ENCODE data around the gene ACADVL.

Gene ACADVL

DNA sequence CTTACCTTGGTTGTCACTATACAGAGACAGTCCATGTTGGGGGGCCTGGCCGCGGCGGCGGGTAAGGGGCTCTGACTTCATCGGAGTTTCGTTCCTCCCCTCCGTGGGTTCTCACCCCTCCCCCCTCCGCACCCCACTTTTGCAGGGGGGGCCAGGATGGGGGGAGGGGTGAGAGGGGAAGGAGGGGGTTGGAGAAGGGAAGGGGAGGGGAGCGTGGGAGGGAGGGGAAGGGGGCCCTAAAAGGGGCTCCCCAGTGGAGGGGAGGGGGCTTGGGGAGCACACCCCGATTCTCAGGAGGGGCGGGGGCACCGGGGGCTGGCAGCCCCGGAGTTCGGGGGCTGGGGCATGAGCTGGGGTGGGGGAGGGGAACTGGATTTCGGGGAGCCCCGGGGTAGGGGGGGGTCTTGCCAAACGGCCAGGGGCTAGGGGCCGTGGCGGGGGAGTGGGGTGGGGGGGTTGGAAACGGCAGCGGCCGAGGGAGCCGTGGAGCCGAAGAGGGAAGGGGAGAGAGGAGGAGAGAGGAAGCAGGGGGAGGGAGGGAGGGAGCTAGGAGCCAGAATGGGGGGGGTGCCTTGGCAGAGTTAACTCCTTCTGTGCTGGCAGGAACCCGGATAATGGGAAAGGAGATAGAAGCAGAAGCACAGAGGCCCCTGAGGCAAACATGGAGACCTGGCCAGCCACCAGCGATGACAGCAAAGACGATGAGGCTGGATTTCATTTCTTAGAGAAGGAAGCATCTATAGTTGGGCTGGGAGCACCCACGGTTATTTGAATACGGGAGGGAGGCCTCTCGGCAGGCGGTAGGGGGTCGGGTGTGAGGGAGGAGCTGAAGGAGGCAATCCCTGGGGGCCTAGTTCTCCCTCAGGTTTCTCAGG lies 2.4 kb upstream of the ACADVL start:
- H4K12ac ChIP-seq (ENCODE audit: low read depth, low read length), result no peak overlapping the region
- H3K27ac ChIP-seq (ENCODE audit: low read depth, low read length), result no peak overlapping the region
- H3K27me3 ChIP-seq (ENCODE audit: insufficient read depth, low read length), result no peaks in the 10 kb centered on the region
- peak overlapping the region; percentile 16 for H2BK120ac ChIP-seq (ENCODE audit: insufficient read depth, low read length, poor library complexity)
- peak overlapping the region; percentile 73 for H4K91ac ChIP-seq (ENCODE audit: low read depth, low read length)
- H3K9ac ChIP-seq (ENCODE audit: low read length), result no peak overlapping the region
- H3K4me2 ChIP-seq (ENCODE audit: low read length), result peak overlapping the region; percentile 60
- H4K8ac ChIP-seq (ENCODE audit: low read depth, low read length), result peak overlapping the region; percentile 68
- no peak overlapping the region for H3K14ac ChIP-seq (ENCODE audit: low read length)
- peak overlapping the region; percentile 80 for H2BK12ac ChIP-seq (ENCODE audit: low read length)
- peaks cover 10% of the 10 kb centered on the region for H3K79me2 ChIP-seq (ENCODE audit: control insufficient read depth, insufficient read depth, low read length, poor library complexity)
- DNase-seq, result no peak
- H3K9me3 ChIP-seq (ENCODE audit: insufficient read depth, low read depth, low read length), result no peaks in the 10 kb centered on the region
- peak overlapping the region; percentile 11 for H2BK5ac ChIP-seq (ENCODE audit: low read depth, low read length, poor library complexity)
- peaks cover 26% of the 10 kb centered on the region for H3K79me1 ChIP-seq (ENCODE audit: low read length)
- peak overlapping the region; percentile 16 for H3K4me3 ChIP-seq (ENCODE audit: low read depth, low read length)
- peak overlapping the region; percentile 28 for H3K4ac ChIP-seq (ENCODE audit: low read depth, low read length)
- H2AFZ ChIP-seq (ENCODE audit: insufficient read depth, low read length, poor library complexity), result no peak overlapping the region
- H3K4me1 ChIP-seq (ENCODE audit: control insufficient read depth in 1 of 2, insufficient read depth in 2 of 2, low read length in 2 of 2), result peaks cover 44 to 55% of the 10 kb centered on the region in 2 experiments
- H3K36me3 ChIP-seq (ENCODE audit: control insufficient read depth in 1 of 2, insufficient read depth in 2 of 2, low read length in 2 of 2), result peaks cover 15 to 18% of the 10 kb centered on the region in 2 experiments
- H2AK5ac ChIP-seq (ENCODE audit: low read length), result peak overlapping the region; percentile 86
- no CpG with 5 or more reads among the region's 32 CpGs for WGBS (ENCODE audit: extremely low coverage, insufficient coverage, insufficient read length)
- no peak overlapping the region for H3K23ac ChIP-seq (ENCODE audit: low read length)
- H3K18ac ChIP-seq (ENCODE audit: low read length), result peak overlapping the region; percentile 5

DNA sequence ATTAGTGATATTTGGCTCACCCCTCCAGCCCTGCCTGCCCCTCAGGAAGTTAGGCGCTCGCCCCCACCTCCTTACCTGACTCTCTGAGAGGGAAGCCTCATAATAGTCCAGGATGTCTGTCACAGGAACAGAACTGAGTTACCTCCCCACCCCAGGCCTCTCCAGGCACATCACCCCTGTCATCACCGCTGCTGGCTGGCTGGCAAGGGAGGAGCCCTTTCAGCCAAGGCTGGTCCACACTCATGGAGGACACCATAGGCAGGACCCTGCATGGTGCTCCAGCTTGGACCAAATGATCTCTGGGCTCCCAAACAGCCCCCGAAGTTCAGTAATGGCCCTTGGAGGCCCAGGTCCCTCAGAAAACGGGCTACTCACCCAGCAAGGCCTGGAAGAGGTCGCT lies 1.6 kb upstream of the ACADVL start:
- no peaks in the 10 kb centered on the region for H3K9me3 ChIP-seq (ENCODE audit: insufficient read depth, low read depth, low read length)
- H2AK5ac ChIP-seq (ENCODE audit: low read length), result peak overlapping the region; percentile 86

DNA sequence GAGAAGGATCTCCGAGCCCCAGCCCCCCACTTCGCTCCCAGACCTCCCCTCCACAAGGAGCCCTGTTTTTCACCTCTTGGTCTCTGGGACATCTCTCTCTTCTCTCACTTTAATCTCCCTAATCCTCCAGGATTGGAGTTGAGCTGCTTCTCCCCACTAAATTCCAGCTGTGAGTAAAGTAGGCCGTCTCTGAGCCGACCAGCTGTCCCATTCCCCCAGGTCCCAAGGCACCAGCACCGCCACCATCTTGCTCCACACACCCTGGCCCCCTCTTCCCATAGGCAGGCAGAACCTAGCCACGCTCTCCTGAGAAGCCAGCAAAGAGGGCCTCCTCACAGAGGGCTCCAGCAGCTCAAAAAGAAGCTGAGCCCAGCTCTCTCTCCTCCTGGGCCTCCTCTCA lies 980 bp upstream of the ACADVL start:
- no peak overlapping the region for H2BK120ac ChIP-seq (ENCODE audit: insufficient read depth, low read length, poor library complexity)
- no peak overlapping the region for H3K18ac ChIP-seq (ENCODE audit: low read length)
- H2BK5ac ChIP-seq (ENCODE audit: low read depth, low read length, poor library complexity), result no peak overlapping the region
- H2AK5ac ChIP-seq (ENCODE audit: low read length), result peak overlapping the region; percentile 54
- no peaks in the 10 kb centered on the region for H3K9me3 ChIP-seq (ENCODE audit: insufficient read depth, low read depth, low read length)
- peaks cover 48 to 66% of the 10 kb centered on the region in 2 experiments for H3K4me1 ChIP-seq (ENCODE audit: control insufficient read depth in 1 of 2, insufficient read depth in 2 of 2, low read length in 2 of 2)
- H3K23ac ChIP-seq (ENCODE audit: low read length), result no peak overlapping the region
- H2AFZ ChIP-seq (ENCODE audit: insufficient read depth, low read length, poor library complexity), result peak overlapping the region; percentile 21
- H3K79me2 ChIP-seq (ENCODE audit: control insufficient read depth, insufficient read depth, low read length, poor library complexity), result peaks cover 10% of the 10 kb centered on the region
- H3K27me3 ChIP-seq (ENCODE audit: insufficient read depth, low read length), result no peaks in the 10 kb centered on the region
- H4K91ac ChIP-seq (ENCODE audit: low read depth, low read length), result peak overlapping the region; percentile 73
- DNase-seq, result no peak
- no peak overlapping the region for H3K27ac ChIP-seq (ENCODE audit: low read depth, low read length)
- no peak overlapping the region for H3K4me2 ChIP-seq (ENCODE audit: low read length)
- no peak overlapping the region for H3K9ac ChIP-seq (ENCODE audit: low read length)
- peaks cover 29 to 32% of the 10 kb centered on the region in 2 experiments for H3K36me3 ChIP-seq (ENCODE audit: control insufficient read depth in 1 of 2, insufficient read depth in 2 of 2, low read length in 2 of 2)
- H4K12ac ChIP-seq (ENCODE audit: low read depth, low read length), result no peak overlapping the region
- H2BK12ac ChIP-seq (ENCODE audit: low read length), result peak overlapping the region; percentile 82
- peak overlapping the region; percentile 32 for H4K8ac ChIP-seq (ENCODE audit: low read depth, low read length)
- WGBS (ENCODE audit: extremely low coverage, insufficient coverage, insufficient read length), result no CpG with 5 or more reads among the region's 6 CpGs
- H3K14ac ChIP-seq (ENCODE audit: low read length), result no peak overlapping the region
- no peak overlapping the region for H3K4ac ChIP-seq (ENCODE audit: low read depth, low read length)
- peaks cover 26% of the 10 kb centered on the region for H3K79me1 ChIP-seq (ENCODE audit: low read length)
- H3K4me3 ChIP-seq (ENCODE audit: low read depth, low read length), result no peak overlapping the region

More for the DNA sequence above, 1.6 kb upstream of the ACADVL start:
- H3K14ac ChIP-seq (ENCODE audit: low read length), result peak overlapping the region; percentile 54
- no peak for DNase-seq
- H3K36me3 ChIP-seq (ENCODE audit: control insufficient read depth in 1 of 2, insufficient read depth in 2 of 2, low read length in 2 of 2), result peaks cover 23 to 26% of the 10 kb centered on the region in 2 experiments
- no peak overlapping the region for H3K18ac ChIP-seq (ENCODE audit: low read length)
- H3K79me2 ChIP-seq (ENCODE audit: control insufficient read depth, insufficient read depth, low read length, poor library complexity), result peaks cover 10% of the 10 kb centered on the region
- peak overlapping the region; percentile 58 for H4K12ac ChIP-seq (ENCODE audit: low read depth, low read length)
- no peaks in the 10 kb centered on the region for H3K27me3 ChIP-seq (ENCODE audit: insufficient read depth, low read length)
- H3K9ac ChIP-seq (ENCODE audit: low read length), result no peak overlapping the region
- H2AFZ ChIP-seq (ENCODE audit: insufficient read depth, low read length, poor library complexity), result no peak overlapping the region
- H4K8ac ChIP-seq (ENCODE audit: low read depth, low read length), result peak overlapping the region; percentile 68
- WGBS (ENCODE audit: extremely low coverage, insufficient coverage, insufficient read length), result no CpG with 5 or more reads among the region's 6 CpGs
- peak overlapping the region; percentile 73 for H4K91ac ChIP-seq (ENCODE audit: low read depth, low read length)
- no peak overlapping the region for H3K4me2 ChIP-seq (ENCODE audit: low read length)
- H3K4me1 ChIP-seq (ENCODE audit: control insufficient read depth in 1 of 2, insufficient read depth in 2 of 2, low read length in 2 of 2), result peaks cover 47 to 63% of the 10 kb centered on the region in 2 experiments
- H3K4ac ChIP-seq (ENCODE audit: low read depth, low read length), result peak overlapping the region; percentile 28
- peak overlapping the region; percentile 80 for H2BK12ac ChIP-seq (ENCODE audit: low read length)
- peak overlapping the region; percentile 18 for H2BK120ac ChIP-seq (ENCODE audit: insufficient read depth, low read length, poor library complexity)
- no peak overlapping the region for H3K23ac ChIP-seq (ENCODE audit: low read length)
- no peak overlapping the region for H3K4me3 ChIP-seq (ENCODE audit: low read depth, low read length)
- H3K27ac ChIP-seq (ENCODE audit: low read depth, low read length), result no peak overlapping the region
- H3K79me1 ChIP-seq (ENCODE audit: low read length), result peaks cover 26% of the 10 kb centered on the region
- H2BK5ac ChIP-seq (ENCODE audit: low read depth, low read length, poor library complexity), result no peak overlapping the region

DNA sequence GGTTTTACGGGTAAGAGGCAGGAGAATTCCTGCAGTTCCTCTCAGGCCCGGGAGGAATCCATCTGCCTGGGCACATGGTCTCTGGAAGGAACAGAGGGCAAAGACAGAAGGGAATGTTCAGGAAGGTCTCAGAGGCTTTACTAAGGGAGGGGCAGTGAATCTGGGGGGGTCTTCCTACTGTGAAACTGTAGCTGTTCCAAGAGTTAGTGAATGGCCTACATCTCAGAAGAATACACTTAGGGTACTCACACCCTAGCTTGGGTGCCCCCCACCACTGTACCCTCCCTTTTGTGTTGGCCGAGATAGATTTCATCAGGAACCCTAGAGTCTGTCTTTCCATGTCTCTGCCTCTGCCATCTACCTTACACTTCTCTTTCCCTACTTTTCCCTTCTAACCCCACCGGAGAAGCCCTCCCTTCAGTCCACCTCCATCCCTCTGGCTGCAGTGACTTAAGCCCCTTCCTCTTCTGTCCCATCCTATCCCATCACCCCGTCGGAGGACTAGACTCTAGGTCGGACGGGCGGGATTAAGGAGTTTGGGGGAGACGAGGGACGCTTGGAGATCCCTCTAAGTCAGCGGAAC lies 418 bp upstream of the ACADVL start:
- Histone ChIP-seq H3K9me3 (ENCODE audit: insufficient read depth, low read depth, low read length) (no peaks in the 10 kb centered on the region), H3K14ac (ENCODE audit: low read length) (peak overlapping the region; percentile 70), H2BK120ac (ENCODE audit: insufficient read depth, low read length, poor library complexity) (peak overlapping the region; percentile 50), H3K23ac (ENCODE audit: low read length) (no peak overlapping the region), H3K4me1 (ENCODE audit: control insufficient read depth in 1 of 2, insufficient read depth in 2 of 2, low read length in 2 of 2) (peaks cover 50 to 63% of the 10 kb centered on the region in 2 experiments), H3K4me3 (ENCODE audit: low read depth, low read length) (peak overlapping the region; percentile 97), H3K4me2 (ENCODE audit: low read length) (peak overlapping the region; percentile 85), H2AK5ac (ENCODE audit: low read length) (peak overlapping the region; percentile 44), H3K4ac (ENCODE audit: low read depth, low read length) (peak overlapping the region; percentile 29), H3K27ac (ENCODE audit: low read depth, low read length) (peak overlapping the region; percentile 24), H2AFZ (ENCODE audit: insufficient read depth, low read length, poor library complexity) (peak overlapping the region; percentile 21), H3K79me1 (ENCODE audit: low read length) (peaks cover 26% of the 10 kb centered on the region), H3K27me3 (ENCODE audit: insufficient read depth, low read length) (no peaks in the 10 kb centered on the region), H3K79me2 (ENCODE audit: control insufficient read depth, insufficient read depth, low read length, poor library complexity) (peaks cover 10% of the 10 kb centered on the region), H3K18ac (ENCODE audit: low read length) (peak overlapping the region; percentile 71), H3K36me3 (ENCODE audit: control insufficient read depth in 1 of 2, insufficient read depth in 2 of 2, low read length in 2 of 2) (peaks cover 35 to 37% of the 10 kb centered on the region in 2 experiments), H2BK5ac (ENCODE audit: low read depth, low read length, poor library complexity) (no peak overlapping the region), H4K91ac (ENCODE audit: low read depth, low read length) (peak overlapping the region; percentile 99), H4K8ac (ENCODE audit: low read depth, low read length) (peak overlapping the region; percentile 68), H4K12ac (ENCODE audit: low read depth, low read length) (peak overlapping the region; percentile 63), H2BK12ac (ENCODE audit: low read length) (peak overlapping the region; percentile 32), H3K9ac (ENCODE audit: low read length) (no peak overlapping the region)
- WGBS (ENCODE audit: extremely low coverage, insufficient coverage, insufficient read length), result no CpG with 5 or more reads among the region's 12 CpGs
- no peak for DNase-seq
